Stimulated activated CD4-positive, alpha-beta T cell treated with anti-CD3 and anti-CD28 coated beads, Interleukin-1b, Interleukin-23, amount 100 ng/mL, for 1 hour (primary cell): ENCODE data around the gene BCL3.
"Not testable (repeated sequence)": the region's sequence is repeated elsewhere in the genome, so short reads cannot be mapped to it uniquely, and the experiment has no call there.

Source experiments
- DNase-seq, 2 donors: peaks; one replicate each; pipeline ENCODE4 v3.0.0-alpha.2; 2020; ENCODE audit warnings: low read depth in 2 of 2

The BCL3 gene

GRCh38 chr19:44757735-44758505 lies 9.4 kb downstream of the BCL3 start:
- DNase-seq: no peak

- DNase-seq: no peak
These were observed 10.1 kb downstream of the BCL3 start for GRCh38 chr19:44758596-44758995.

- no peak for DNase-seq
These were observed 10.7 kb downstream of the BCL3 start for GRCh38 chr19:44759083-44759804.

DNA sequence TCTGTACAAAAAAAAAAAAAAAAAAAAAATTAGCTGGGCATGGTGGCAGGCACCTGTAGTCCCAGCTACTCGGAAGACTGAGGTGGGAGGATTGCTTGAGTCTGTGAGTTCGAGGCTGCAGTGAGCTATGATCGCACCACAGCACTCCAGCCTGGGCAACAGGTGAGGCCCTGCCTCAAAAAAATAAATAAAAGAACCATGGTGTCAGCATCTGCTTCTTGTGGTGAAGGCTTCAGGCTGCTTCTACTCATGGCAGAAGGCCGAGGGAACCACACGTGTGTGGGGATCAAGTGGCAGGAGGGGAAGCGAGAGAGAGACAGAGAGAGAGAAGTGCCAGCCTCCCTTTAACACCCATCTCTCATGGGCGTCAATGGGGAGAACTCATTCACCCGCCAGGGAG lies 13.5 kb downstream of the BCL3 start:
- DNase-seq: no peak

DNA sequence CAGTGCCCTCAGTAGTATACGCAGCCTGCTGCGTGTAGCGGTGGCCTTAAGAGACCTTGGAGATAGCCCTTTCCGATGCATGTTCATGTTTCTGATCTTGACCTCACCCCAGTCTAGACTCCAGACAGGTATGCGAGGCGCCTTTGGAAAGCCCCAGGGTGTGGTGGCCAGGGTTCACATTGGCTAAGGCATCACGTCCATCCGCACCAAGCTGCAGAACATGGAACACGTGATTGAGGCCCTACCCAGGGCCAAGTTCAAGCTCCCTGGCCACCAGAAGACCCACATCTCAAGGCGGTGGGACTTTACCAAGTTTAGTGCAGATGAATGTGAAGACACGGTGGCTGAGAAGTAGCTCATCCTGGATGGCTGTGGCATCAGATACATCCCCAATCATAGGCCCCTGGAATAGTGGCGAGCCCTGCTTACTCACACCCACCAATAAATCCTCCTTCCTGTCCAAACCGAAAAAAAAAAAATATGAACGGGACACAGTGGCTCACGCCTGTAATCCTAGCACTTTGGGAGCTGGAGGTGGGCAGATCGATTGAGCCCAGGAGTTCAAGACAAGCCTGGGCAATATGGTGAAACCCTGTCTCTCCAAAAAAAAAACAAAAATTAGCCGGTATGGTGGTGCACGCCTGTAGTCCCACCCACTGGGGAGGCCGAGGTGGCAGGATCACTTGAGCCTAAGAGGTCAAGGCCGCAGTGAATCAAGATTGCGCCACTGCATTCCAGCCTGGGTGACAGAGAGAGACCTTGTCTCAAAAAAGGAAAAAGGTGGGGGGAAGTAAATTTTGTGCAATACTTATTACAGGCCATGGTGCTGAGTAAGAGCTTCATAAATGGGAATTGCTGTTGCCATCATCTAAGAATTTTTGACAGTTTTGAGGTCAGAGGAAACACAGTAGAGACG lies 16.8 kb downstream of the BCL3 start:
- DNase-seq: no peak

DNA sequence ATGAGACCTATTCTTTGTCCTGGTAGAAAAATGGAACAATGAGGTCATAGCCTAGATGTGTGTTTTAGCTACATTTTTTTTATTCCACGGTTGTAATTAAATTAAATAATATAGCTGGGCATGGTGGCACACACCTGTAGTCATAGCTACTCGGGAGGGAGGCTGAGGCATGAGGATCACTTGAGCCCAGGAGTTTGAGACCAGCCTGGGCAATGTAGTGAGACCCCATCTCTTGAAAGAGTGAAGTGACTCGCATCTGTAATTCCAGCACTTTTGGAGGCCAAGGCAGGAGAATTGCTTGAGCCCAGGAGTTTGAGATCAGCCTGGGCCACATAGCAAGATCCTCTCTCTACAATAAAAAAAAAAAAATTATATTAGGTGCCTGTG lies 17.4 kb downstream of the BCL3 start:
- DNase-seq: no peak

DNA sequence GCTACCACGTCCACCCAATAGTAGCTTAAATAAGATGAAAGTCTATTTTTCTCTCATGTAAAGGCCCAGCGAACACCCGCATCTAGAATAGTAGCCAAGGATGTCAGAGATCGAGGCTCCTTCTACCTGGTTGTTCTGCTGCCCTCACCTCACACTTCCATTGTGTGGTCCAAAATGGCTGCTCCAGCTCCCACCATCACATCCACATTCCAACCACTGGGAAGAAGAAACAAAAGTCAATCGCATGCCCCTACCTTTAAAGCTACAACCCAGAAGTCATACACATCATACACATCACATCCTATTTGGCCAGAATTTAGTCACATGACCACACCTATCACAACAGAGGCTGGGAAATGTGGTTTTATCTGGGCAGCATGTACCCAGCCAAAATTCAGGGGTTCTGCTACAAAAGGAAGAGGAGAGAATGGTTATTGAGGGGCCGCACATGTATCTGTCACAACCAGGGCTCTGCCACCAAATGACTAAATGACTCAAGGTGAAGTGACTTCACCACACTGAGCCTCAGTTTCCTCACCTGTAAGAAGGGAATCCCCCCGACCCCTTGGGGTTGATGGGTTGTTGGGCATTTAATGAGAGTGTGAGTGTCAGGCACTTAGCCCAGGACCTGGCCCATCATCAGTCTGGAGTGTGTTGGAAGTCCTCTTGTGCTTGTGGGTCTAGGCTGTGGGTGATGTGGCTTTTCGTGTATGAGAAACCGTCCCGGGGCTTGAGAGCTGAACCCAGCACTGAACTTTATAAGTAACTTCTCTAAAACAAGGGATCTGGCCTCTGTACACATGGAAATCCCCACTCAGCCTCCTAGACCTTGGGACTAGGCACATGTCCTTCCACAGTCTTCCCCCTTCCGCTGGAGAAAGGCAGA lies 19.0 kb downstream of the BCL3 start:
- DNase-seq: no peak

DNA sequence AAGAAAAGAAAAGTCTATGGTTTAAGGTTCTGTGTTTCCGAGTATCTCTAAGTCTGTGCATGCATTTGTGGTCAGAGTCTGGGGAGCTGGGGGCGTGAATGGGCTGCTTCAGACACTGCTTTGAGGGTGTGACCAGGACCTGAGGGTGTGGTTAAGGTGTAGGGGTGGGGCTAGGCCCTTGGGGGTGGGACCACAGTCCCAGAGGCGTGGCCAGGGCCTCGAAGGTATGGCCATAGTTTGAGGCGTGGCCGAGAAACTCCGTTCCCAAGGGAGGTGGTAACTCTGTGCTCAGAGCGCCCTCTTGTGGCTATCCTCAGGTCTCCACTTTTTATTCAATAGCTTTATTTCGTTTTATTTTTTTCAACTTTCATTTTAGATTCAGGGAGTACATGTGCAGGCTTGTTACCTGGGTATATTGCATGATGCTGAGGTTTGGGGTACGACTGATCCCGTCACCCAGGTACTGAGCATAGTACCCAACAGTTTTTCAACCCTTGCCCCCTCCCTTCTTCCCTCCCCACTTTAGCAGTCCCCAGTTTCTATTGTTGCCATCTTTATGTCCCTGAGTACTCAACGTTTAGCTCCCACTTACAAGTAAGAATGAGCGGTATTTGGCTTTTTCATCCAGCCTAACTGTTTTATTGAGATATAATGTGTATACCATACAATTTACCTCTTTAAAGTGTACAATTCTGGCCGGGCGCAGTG lies 22.2 kb downstream of the BCL3 start:
- peak; percentile 95 to 98 for DNase-seq

GRCh38 chr19:44772144-44772543 lies 23.6 kb downstream of the BCL3 start:
- not testable (repeated sequence) for DNase-seq

GRCh38 chr19:44772959-44773358 lies 24.5 kb downstream of the BCL3 start:
- no peak for DNase-seq

- no peak for DNase-seq
These were observed 27.2 kb downstream of the BCL3 start for GRCh38 chr19:44775676-44776240.

- no peak for DNase-seq
These were observed 28.0 kb downstream of the BCL3 start for GRCh38 chr19:44776402-44777096.

DNA sequence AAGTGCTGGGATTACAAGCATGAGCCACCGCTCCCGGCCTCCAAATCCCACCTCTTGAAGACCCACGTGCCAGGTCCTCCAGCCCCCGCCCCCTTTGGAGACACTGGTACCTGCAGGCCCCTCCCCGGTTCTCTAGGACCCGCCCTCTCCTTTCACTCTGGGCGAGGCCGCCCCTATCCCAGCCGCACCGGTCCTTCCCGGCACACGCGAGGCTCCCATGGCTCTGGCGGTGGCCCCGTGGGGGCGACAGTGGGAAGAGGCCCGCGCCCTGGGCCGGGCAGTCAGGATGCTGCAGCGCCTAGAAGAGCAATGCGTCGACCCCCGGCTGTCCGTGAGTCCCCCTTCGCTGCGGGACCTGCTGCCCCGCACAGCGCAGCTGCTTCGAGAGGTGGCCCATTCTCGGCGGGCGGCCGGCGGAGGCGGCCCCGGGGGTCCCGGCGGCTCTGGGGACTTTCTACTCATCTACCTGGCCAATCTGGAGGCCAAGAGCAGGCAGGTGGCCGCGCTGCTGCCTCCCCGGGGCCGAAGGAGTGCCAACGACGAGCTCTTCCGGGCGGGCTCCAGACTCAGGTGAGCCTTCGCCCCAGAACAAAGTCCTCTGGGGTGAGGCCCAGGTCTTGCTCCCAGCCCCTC lies 29.3 kb downstream of the BCL3 start, which contains the start of gene CBLC:
CBLC (plus strand) TSS at position 176 of the 633 bp plus-strand sequence; CDS start at position 218, 42 bp downstream.
- DNase-seq: no peak

DNA sequence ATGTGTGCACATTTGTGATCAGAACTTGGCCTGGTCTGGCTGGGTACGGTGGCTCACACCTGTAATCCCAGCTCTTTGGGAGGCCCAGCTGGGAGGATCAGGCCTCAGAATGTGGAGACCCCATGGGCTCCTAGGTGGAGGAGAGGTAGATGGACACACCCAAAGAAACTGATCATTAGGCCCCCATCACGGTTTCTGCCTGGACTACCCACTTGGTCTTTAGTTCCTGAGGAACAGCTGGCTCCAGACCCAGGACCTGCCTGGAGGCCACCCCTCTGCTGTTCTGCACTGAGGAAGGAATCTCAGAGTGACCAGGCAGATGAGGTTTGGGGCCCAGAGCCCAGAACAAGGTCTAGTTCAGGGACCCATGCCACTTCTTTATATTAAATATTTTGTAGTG lies 30.6 kb downstream of the BCL3 start:
- DNase-seq: no peak

- not testable (repeated sequence) for DNase-seq
These were observed 33.2 kb downstream of the BCL3 start for GRCh38 chr19:44781694-44782093.

DNA sequence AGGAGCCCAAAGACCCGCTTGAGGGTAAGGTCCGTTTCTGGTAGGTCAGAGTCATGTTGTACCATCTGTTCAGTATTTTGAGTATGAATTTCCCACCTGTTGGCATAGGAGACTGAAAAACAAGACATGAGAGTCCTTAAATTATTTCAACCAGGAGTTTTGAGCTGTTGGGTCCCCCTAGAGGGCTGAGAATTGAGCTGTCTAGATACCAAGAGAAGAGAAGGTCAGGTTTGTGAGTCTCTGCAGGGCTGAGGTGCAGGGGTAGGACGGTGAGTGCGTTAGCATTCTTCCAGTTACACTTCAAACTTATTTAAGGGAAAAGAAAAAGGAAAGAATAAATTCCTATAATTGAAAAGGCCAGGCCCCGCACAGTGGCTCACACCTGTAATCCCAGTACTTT lies 34.2 kb downstream of the BCL3 start:
- no peak for DNase-seq

GRCh38 chr19:44783545-44783944 lies 35.0 kb downstream of the BCL3 start:
- no peak for DNase-seq

DNA sequence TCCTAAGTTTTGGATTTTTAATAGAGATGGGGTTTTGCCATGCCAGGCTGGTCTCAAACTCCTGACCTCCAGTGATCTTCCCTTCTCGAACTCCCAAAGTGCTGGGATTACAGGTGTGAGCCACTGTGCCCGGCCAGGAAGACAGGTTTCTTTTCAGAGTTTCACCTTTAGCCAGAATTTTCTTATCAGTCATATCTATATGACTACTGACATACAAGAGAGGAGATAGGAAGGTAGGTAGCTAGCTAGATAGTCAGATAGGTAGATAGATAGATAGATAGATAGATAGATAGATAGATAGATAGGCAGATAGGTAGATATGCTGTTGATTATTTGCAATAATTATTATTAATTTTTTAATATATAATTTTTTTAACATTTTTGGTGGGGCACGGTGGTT lies 36.8 kb downstream of the BCL3 start:
- DNase-seq: no peak

DNA sequence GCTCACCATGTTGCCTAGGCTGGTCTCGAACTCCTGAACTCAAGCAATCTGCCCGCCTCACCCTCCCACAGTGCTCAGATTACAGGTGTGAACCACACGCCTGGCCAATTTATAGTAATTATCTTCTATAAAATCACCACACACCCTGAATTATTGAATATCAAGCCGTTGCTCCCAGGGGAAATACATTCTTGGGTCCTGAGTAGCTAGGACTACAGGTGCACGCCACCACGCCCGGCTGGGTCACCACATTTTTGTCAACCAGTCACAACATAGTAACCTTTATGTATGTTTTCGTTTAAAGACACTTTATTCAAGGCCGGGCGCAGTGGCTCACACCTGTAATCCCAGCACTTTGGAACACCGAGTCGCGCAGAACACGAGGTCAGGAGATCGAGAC lies 37.5 kb downstream of the BCL3 start:
- DNase-seq: no peak
